Right atrium auricular region (tissue), 2 donors: ENCODE measurements around the gene HNRNPA3. TPM values are rescaled to one million over a fixed set of nuclear protein-coding genes. Genes with fewer than 3 reads are reported as not detected.
"Not testable (repeated sequence)": the region's sequence is repeated elsewhere in the genome, so short reads cannot be mapped to it uniquely, and the experiment has no call there.

Experiments used
- DNase-seq: peaks from one replicate; pipeline ENCODE4 v3.0.0-alpha.2; 2019; ENCODE audit warnings: low spot score
- H3K27ac ChIP-seq, 2 donors: fragments of 200-600 bp; sonication (generic); 1 replicate in 1 of 2; 2 replicates in 1 of 2; pipeline ENCODE4 v1.5.1; 2016 to 2019
- H3K27me3 ChIP-seq, 2 donors: fragments of 200-600 bp; sonication (generic); one replicate each; pipeline versions ENCODE4 v1.5.1 to v1.6.0; 2017 to 2019
- H3K36me3 ChIP-seq: fragments of 200-600 bp; sonication (generic); one replicate; pipeline ENCODE4 v1.5.1; 2016
- H3K4me1 ChIP-seq, 2 donors: fragments of 200-600 bp; sonication (generic); one replicate each; pipeline versions ENCODE4 v1.5.1 to v1.6.0; 2017 to 2019
- H3K4me3 ChIP-seq, 2 donors: fragments of 200-600 bp; sonication (generic); 1 replicate in 1 of 2; 2 replicates in 1 of 2; pipeline ENCODE4 v1.5.1; 2017 to 2019; ENCODE audit warnings: mild to moderate bottlenecking in 1 of 2, moderate library complexity in 1 of 2
- H3K9me3 ChIP-seq, 2 donors: fragments of 200-600 bp; sonication (generic); one replicate each; pipeline ENCODE4 v1.5.1; 2019
- total RNA-seq, 2 donors: library from RNA; depleted of rRNA; stranded (reverse); fragments of >200 nt; gene quantifications; one replicate each; pipeline ENCODE4 v1.1.0, GENCODE V29; 2016
- TF ChIP-seq, protein P1 (sequence below), 2 donors: fragments of 200-600 bp; sonication (generic); IDR thresholded peaks; one replicate each; pipeline ENCODE4 v1.5.1; 2019; ENCODE audit warnings: antibody characterized with exemption in 2 of 2

The HNRNPA3 gene
- total RNA-seq, 2 donors from 2014 or later: 24.1 to 28.1 TPM

DNA sequence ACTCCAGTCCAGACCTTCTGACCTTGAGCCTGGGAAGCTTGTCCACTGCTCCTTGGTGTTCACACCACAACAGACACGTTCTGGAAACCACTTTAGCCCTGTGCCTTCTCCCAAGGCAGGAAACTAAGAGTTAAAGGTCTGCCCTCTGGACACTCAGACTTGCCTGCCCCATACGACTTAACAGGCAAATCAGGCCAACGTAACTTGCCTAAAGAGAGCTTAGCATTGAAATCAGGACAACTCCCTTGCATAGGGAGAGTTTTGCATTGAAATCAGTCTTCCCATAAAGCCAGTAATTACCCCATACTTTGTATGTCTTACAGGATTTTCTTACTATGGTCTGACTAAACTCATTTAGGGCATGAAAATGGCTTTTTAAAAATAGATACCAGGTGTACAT, 33.4 kb downstream of the HNRNPA3 start:
- Histone ChIP-seq H3K27me3 (no peaks in the 10 kb centered on the region), H3K4me1 (peaks cover 0 to 99% of the 10 kb centered on the region in 2 donors), H3K27ac (peak overlapping the region; percentile 82 to 89), H3K36me3 (no peaks in the 10 kb centered on the region), H3K9me3 (no peaks in the 10 kb centered on the region), H3K4me3 (no peak overlapping the region)
- no peak for DNase-seq
- TF ChIP-seq, protein P1, sequence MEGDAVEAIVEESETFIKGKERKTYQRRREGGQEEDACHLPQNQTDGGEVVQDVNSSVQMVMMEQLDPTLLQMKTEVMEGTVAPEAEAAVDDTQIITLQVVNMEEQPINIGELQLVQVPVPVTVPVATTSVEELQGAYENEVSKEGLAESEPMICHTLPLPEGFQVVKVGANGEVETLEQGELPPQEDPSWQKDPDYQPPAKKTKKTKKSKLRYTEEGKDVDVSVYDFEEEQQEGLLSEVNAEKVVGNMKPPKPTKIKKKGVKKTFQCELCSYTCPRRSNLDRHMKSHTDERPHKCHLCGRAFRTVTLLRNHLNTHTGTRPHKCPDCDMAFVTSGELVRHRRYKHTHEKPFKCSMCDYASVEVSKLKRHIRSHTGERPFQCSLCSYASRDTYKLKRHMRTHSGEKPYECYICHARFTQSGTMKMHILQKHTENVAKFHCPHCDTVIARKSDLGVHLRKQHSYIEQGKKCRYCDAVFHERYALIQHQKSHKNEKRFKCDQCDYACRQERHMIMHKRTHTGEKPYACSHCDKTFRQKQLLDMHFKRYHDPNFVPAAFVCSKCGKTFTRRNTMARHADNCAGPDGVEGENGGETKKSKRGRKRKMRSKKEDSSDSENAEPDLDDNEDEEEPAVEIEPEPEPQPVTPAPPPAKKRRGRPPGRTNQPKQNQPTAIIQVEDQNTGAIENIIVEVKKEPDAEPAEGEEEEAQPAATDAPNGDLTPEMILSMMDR (IDR thresholded peaks at IDR 0.05): no peak

DNA sequence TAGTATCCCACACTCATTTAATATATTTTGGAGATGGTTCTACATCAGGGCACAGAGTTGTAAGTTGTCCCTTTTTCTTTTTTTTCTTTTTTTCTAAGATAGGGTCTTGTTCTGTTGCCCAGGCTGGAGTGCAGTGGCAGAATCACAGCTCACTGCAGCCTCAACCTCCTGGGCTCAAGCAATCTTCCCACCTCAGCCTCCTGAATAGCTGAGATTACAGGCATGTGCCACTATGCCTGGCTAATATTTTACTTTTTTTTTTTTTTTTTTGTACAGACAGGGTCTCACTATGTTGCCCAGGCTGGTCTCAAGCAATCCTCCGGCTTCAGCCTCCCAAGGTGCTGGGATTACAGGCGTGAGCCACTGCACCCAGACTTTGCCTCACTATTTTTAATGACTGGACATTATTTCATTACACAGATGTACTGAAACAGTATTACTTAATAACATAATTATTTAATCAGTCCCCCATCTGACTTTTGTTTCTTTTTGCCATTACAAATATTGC, 34.0 kb downstream of the HNRNPA3 start:
- Histone ChIP-seq H3K27ac (peak overlapping the region in 1 of 2 donors; percentile 82), H3K4me1 (peaks cover 0 to 99% of the 10 kb centered on the region in 2 donors)
- H3K36me3 ChIP-seq: not testable (repeated sequence)

DNA sequence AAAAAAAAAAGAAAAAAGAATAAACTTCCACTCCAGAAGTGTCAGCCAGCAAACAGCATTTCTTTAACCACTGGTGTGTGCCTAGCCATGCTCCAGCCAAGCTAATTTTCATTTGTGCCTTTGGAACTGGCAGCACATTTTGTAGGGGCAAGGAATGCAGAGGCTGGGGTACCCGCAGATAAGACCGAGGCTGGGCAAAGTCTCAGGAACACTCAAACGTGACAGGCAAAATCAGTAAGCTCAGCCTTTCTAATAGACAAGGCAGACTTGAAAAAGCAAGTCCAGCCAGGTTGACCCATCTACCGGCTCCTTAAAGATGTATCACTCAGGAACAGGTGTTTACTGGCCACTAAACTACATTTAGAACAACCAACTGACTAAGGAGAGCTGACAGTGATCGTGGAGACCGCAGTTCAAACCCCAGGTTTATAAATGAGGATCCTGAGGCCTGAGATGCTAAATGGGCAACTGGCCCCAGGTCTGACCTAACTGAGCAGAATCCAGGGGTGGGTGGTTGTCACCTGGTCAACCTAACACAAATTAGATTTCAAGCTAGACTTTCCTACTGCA, 35.2 kb downstream of the HNRNPA3 start:
- no peak overlapping the region for H3K4me3 ChIP-seq
- TF ChIP-seq, protein P1 (IDR thresholded peaks at IDR 0.05): no peak
- H3K27me3 ChIP-seq: no peaks in the 10 kb centered on the region
- H3K4me1 ChIP-seq: peaks cover 0 to 99% of the 10 kb centered on the region in 2 donors
- peak overlapping the region in 1 of 2 donors; percentile 45 for H3K27ac ChIP-seq
- no peaks in the 10 kb centered on the region for H3K36me3 ChIP-seq
- H3K9me3 ChIP-seq: no peaks in the 10 kb centered on the region
- no peak for DNase-seq

More for the DNA sequence above, 34.0 kb downstream of the HNRNPA3 start:
- not testable (repeated sequence) for H3K4me3 ChIP-seq, H3K27me3 ChIP-seq, H3K9me3 ChIP-seq, DNase-seq

DNA sequence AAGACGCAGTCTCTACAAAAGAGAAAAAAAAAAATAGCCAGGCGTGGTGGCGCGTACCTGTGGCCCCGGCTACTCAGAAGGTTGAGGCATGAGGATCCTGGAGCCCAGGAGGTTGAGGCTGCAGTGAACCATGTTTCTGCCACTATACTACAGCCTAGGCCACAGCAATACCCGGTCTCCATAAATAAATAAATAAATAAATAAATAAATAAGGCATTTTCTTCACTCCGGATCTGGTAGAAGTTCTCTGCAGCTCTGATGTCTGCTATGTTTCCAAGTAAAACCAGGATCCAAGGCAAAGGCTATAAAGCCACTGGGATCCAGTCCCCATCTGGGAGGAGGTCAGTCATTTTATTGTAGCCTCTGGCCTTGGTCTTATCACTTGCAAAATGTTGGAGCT, 36.4 kb downstream of the HNRNPA3 start:
- Histone ChIP-seq H3K4me3 (no peak overlapping the region), H3K9me3 (no peaks in the 10 kb centered on the region), H3K27ac (no peak overlapping the region), H3K4me1 (peaks cover 0 to 99% of the 10 kb centered on the region in 2 donors), H3K36me3 (peaks cover 3% of the 10 kb centered on the region), H3K27me3 (no peaks in the 10 kb centered on the region)
- TF ChIP-seq, protein P1 (IDR thresholded peaks at IDR 0.05): no peak
- no peak for DNase-seq

DNA sequence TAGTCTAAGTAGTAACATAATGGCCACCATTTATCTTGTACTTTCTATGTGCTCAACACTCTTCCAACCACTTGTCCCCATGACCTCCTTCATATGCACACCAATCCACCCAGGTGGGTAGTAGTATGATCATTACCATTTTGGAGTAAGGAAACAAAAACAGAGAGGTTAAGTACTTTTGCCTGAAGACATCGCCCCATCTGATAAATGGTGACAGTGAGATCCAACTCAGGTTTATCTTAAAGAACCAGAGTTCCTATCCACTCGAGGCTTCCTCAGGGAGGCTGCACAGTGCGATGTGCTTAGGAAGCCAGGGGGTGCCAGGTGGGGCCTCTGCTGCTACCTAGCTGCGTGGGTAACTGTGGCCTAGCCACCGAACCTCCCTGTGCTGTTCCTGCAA, 37.9 kb downstream of the HNRNPA3 start:
- Histone ChIP-seq H3K27ac (peak overlapping the region; percentile 73 to 74), H3K36me3 (peaks cover 4% of the 10 kb centered on the region), H3K27me3 (no peaks in the 10 kb centered on the region), H3K4me3 (no peak overlapping the region), H3K9me3 (no peaks in the 10 kb centered on the region), H3K4me1 (peaks cover 0 to 99% of the 10 kb centered on the region in 2 donors)
- TF ChIP-seq, protein P1 (IDR thresholded peaks at IDR 0.05): no peak
- no peak for DNase-seq

DNA sequence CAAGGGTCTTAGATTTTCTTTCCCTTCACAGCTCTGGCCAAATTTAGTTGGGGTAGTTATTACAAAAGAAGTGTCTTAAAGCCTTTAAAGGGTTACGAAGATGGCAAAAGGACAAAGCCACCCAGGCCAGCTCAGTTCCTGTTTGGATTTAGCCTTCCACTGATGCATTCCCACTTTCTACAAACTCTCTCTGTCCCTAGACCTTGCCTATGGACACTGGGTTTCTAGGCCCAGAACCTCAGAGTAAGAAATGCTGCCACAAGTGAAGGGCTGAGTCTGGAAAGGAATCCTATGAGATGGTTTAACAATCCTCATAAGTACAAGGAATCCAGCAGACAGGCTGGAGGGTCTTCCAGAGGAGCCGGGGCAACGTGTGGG, 38.6 kb downstream of the HNRNPA3 start:
- Histone ChIP-seq H3K4me1 (peaks cover 0 to 99% of the 10 kb centered on the region in 2 donors), H3K4me3 (no peak overlapping the region)

More for the DNA sequence above, 38.6 kb downstream of the HNRNPA3 start:
- TF ChIP-seq, protein P1 (IDR thresholded peaks at IDR 0.05): no peak
- no peak for DNase-seq
- H3K27me3 ChIP-seq: no peaks in the 10 kb centered on the region
- H3K36me3 ChIP-seq: peaks cover 4% of the 10 kb centered on the region
- H3K9me3 ChIP-seq: no peaks in the 10 kb centered on the region
- peak overlapping the region; percentile 73 to 74 for H3K27ac ChIP-seq
